Mucosa of descending colon (tissue), 3 donors: ENCODE measurements around the gene MREG. TPM values are rescaled to one million over a fixed set of nuclear protein-coding genes. Genes with fewer than 3 reads are reported as not detected.

Source experiments
- ATAC-seq: fragments of 200-7000 bp; cut with Tn5 transposase; one replicate; pipeline ENCODE4 v1.9.1; 2020; ENCODE audit warnings: mild to moderate bottlenecking, moderate library complexity
- DNase-seq, 3 donors: peaks; one replicate each; pipeline ENCODE4 v3.0.0-alpha.2; 2020
- H3K36me3 ChIP-seq: fragments of 200-600 bp; one replicate; pipeline ENCODE4 v1.8.0; 2021; ENCODE audit warnings: low read depth, mild to moderate bottlenecking
- H3K4me1 ChIP-seq: fragments of 200-600 bp; one replicate; pipeline ENCODE4 v1.8.0; 2021; ENCODE audit warnings: low read depth, mild to moderate bottlenecking
- H3K4me3 ChIP-seq: fragments of 200-600 bp; one replicate; pipeline ENCODE4 v1.8.0; 2021; ENCODE audit warnings: mild to moderate bottlenecking
- H3K9me3 ChIP-seq: fragments of 200-600 bp; one replicate; pipeline ENCODE4 v1.8.0; 2021; ENCODE audit warnings: mild to moderate bottlenecking
- intact Hi-C, 2 donors: fragments of 100-400 bp; cut with DNase I in 1 of 2; cut with micrococcal nuclease in 1 of 2; formaldehyde crosslinking; loops; one replicate each; pipeline versions ENCODE4 v1.11.0 to v1.11.1; 2022; cut with DNase I, micrococcal nuclease
- total RNA-seq, 3 donors: library from RNA; stranded (reverse); fragmentation: NEBNext Ultra II Directional in 2 of 3; extraction: Animal tissue kit (Norgen Biotek cat#: 25700) in 2 of 3; gene quantifications; one replicate each; pipeline versions ENCODE4 v1.2.1 to v1.2.4, GENCODE V29; 2021 to 2023
- TF ChIP-seq, protein P1 (sequence below): fragments of 200-600 bp; IDR thresholded peaks from one replicate; pipeline ENCODE4 v1.8.0; 2022; ENCODE audit warnings: antibody characterized with exemption, mild to moderate bottlenecking
- donor health status: DM: no; HTN: no; CAD: no; lungs with moderate emphysema.
- donor health status: DM: no; HTN: no; CAD: no.
- donor health status: DM: no; HTN: yes; CAD: no.

The MREG gene
- total RNA-seq, 3 donors from 2014 or later: 5.7 to 10.9 (median 8.5) TPM

DNA sequence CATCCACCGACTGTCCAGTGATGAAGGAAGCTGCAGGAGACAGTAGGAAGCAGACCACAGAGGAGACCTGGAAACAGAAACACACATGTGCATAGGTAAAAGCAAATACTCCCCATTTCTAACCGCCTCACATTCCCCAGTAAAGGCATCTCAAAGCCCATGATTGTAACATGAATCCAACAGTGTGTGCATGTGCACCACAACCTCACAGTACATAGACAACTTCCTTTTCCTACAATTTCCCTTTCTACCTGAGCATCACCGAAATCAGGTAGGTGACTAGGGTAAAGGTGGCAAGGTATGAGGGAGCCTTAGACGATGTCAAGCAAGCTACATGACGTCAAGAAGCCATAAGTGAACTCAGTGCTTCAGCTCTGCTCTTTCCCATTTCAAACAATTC is 30.6 kb upstream of the MREG start:
- ATAC-seq (no peak), DNase-seq (no peak)
- intact Hi-C loops: no loop called here
- TF ChIP-seq, protein P1, sequence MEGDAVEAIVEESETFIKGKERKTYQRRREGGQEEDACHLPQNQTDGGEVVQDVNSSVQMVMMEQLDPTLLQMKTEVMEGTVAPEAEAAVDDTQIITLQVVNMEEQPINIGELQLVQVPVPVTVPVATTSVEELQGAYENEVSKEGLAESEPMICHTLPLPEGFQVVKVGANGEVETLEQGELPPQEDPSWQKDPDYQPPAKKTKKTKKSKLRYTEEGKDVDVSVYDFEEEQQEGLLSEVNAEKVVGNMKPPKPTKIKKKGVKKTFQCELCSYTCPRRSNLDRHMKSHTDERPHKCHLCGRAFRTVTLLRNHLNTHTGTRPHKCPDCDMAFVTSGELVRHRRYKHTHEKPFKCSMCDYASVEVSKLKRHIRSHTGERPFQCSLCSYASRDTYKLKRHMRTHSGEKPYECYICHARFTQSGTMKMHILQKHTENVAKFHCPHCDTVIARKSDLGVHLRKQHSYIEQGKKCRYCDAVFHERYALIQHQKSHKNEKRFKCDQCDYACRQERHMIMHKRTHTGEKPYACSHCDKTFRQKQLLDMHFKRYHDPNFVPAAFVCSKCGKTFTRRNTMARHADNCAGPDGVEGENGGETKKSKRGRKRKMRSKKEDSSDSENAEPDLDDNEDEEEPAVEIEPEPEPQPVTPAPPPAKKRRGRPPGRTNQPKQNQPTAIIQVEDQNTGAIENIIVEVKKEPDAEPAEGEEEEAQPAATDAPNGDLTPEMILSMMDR: no peak
- Histone ChIP-seq H3K36me3 (no peaks in the 10 kb centered on the region), H3K9me3 (no peaks in the 10 kb centered on the region), H3K4me3 (no peak overlapping the region), H3K4me1 (no peaks in the 10 kb centered on the region)

DNA sequence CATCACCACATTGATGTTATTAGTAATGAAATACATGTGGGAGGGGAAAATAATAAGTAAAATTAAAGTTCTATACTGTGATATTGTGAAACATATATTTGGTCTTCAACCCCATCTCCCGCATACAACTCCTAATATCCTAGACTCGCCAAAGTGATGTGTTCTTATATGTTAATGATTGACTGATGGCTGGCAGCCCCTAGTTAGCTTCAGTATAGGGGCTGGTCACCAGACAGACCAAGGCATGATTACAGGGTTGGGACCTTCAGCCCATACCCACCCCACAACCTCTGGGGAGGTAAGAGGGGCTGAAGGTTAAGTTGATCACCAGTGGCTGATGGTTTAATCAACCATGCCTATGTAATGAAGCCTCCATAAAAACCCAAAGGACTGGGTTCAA is 28.1 kb upstream of the MREG start:
- intact Hi-C loops: no loop called here
- H3K9me3 ChIP-seq: no peaks in the 10 kb centered on the region
- ATAC-seq (no peak), DNase-seq (no peak)
- H3K4me1 ChIP-seq: no peaks in the 10 kb centered on the region
- H3K4me3 ChIP-seq: no peak overlapping the region
- no peaks in the 10 kb centered on the region for H3K36me3 ChIP-seq
- TF ChIP-seq, protein P1: no peak

GRCh38 chr2:216039918-216040317 is 26.6 kb upstream of the MREG start:
- TF ChIP-seq, protein P1: no peak
- intact Hi-C loops: no loop called here
- Histone ChIP-seq H3K9me3 (no peaks in the 10 kb centered on the region), H3K4me3 (no peak overlapping the region), H3K4me1 (no peaks in the 10 kb centered on the region), H3K36me3 (no peaks in the 10 kb centered on the region)
- no peak for DNase-seq
- ATAC-seq: no peak

DNA sequence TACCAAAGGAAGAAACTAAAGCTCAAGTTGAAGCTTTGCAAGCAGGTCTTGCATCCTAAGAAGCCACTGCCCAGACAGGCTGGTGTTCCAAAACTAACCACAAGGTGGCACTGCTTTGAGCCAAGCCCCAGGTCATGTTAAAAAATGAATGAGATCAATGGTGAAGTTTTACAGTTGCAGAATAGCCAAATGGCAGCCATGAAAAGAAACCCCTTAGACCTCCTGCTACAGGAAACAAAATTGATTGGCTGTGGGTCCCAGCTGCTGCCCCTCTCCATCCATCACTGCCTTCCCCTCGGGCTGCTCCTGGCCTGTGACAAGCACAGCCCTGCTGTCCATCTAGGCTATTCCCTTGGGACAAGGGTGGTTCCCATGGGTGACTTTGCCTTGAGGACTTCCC is 20.7 kb upstream of the MREG start:
- TF ChIP-seq, protein P1: peak; percentile 89
- Histone ChIP-seq H3K4me3 (no peak overlapping the region), H3K4me1 (no peaks in the 10 kb centered on the region), H3K36me3 (no peaks in the 10 kb centered on the region), H3K9me3 (no peaks in the 10 kb centered on the region)
- intact Hi-C loops: no loop called here
- peak in 2 of 3 donors; percentile 73 to 92 for DNase-seq
- ATAC-seq: peak; percentile 88

- no peaks in the 10 kb centered on the region for H3K4me1 ChIP-seq
- ATAC-seq: no peak
- H3K9me3 ChIP-seq: no peaks in the 10 kb centered on the region
- no peaks in the 10 kb centered on the region for H3K36me3 ChIP-seq
- no peak overlapping the region for H3K4me3 ChIP-seq
- intact Hi-C loops: no loop called here
- DNase-seq: no peak
- TF ChIP-seq, protein P1: no peak
These were observed 20.1 kb upstream of the MREG start for GRCh38 chr2:216033403-216033802.
